Measurements from ENCODE around the gene SENP3. TPM values are rescaled to one million over a fixed set of nuclear protein-coding genes. Genes with fewer than 3 reads are reported as not detected.

SENP3 gene
- total RNA-seq, 1 experiment from 2014 or later = 63.7 TPM

DNA sequence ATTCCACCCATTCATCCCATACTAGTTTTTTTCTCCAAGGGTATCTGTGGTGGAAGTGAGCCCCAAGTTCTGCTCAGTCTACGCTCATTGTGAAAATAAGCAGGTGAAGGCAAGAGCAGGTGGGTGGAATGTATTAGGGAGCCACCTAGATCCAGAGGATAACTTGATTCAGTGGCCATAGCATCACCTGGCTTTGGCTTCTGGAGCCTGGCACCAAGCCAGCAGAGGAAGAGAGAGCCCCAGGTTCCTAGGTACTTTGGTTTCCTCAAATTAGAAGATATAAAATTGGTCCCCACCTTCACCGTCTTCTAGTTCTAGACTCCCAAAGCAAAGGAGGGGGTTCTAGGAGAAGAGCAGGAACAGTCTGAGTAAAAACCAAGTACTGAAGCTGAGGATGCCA, 48.9 kb downstream of the SENP3 start:
- peaks cover 14% of the 10 kb centered on the region for H3K4me1 ChIP-seq (ENCODE audit: control insufficient read depth, insufficient read depth, low read length)
- BruUV-seq (replicated peaks) = no TSS peak
- H3K9me3 ChIP-seq (ENCODE audit: control insufficient read depth, insufficient read depth, low read depth, low read length) = no peaks in the 10 kb centered on the region
- H3K27ac ChIP-seq (ENCODE audit: low read length) = no peak overlapping the region
- intact Hi-C loops (cut with micrococcal nuclease; ENCODE audit: unreplicated experiment) (no loop called here), in situ Hi-C loops (cut with HindIII; ENCODE audit: low pct_unique_long_range_greater_than_20kb, low sequenced_read_pairs) (no loop called here)
- no peak for TF ChIP-seq POLR2AphosphoS5 (IDR thresholded peaks at IDR 0.05; ENCODE audit: low read depth, low read length)
- TF ChIP-seq, protein P1, sequence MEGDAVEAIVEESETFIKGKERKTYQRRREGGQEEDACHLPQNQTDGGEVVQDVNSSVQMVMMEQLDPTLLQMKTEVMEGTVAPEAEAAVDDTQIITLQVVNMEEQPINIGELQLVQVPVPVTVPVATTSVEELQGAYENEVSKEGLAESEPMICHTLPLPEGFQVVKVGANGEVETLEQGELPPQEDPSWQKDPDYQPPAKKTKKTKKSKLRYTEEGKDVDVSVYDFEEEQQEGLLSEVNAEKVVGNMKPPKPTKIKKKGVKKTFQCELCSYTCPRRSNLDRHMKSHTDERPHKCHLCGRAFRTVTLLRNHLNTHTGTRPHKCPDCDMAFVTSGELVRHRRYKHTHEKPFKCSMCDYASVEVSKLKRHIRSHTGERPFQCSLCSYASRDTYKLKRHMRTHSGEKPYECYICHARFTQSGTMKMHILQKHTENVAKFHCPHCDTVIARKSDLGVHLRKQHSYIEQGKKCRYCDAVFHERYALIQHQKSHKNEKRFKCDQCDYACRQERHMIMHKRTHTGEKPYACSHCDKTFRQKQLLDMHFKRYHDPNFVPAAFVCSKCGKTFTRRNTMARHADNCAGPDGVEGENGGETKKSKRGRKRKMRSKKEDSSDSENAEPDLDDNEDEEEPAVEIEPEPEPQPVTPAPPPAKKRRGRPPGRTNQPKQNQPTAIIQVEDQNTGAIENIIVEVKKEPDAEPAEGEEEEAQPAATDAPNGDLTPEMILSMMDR (IDR thresholded peaks at IDR 0.05) = no peak
- TF ChIP-seq, protein P2, sequence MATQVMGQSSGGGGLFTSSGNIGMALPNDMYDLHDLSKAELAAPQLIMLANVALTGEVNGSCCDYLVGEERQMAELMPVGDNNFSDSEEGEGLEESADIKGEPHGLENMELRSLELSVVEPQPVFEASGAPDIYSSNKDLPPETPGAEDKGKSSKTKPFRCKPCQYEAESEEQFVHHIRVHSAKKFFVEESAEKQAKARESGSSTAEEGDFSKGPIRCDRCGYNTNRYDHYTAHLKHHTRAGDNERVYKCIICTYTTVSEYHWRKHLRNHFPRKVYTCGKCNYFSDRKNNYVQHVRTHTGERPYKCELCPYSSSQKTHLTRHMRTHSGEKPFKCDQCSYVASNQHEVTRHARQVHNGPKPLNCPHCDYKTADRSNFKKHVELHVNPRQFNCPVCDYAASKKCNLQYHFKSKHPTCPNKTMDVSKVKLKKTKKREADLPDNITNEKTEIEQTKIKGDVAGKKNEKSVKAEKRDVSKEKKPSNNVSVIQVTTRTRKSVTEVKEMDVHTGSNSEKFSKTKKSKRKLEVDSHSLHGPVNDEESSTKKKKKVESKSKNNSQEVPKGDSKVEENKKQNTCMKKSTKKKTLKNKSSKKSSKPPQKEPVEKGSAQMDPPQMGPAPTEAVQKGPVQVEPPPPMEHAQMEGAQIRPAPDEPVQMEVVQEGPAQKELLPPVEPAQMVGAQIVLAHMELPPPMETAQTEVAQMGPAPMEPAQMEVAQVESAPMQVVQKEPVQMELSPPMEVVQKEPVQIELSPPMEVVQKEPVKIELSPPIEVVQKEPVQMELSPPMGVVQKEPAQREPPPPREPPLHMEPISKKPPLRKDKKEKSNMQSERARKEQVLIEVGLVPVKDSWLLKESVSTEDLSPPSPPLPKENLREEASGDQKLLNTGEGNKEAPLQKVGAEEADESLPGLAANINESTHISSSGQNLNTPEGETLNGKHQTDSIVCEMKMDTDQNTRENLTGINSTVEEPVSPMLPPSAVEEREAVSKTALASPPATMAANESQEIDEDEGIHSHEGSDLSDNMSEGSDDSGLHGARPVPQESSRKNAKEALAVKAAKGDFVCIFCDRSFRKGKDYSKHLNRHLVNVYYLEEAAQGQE (IDR thresholded peaks at IDR 0.05; ENCODE audit: insufficient read depth in 1 of 2, low read depth in 2 of 2, low read length in 1 of 2) = no peak
- TF ChIP-seq TCF7L2 (IDR thresholded peaks at IDR 0.05; ENCODE audit: low read depth, low read length) = no peak
- TF ChIP-seq SIN3A (IDR thresholded peaks at IDR 0.05; ENCODE audit: borderline replicate concordance, insufficient read depth, low read depth, low read length) = no peak
- ChIA-PET POLR2A (no interaction called here), CTCF (no interaction called here)
- H3K27me3 ChIP-seq (ENCODE audit: control insufficient read depth, insufficient read depth, low read length) = no peaks in the 10 kb centered on the region
- ATAC-seq (no peak), DNase-seq (ENCODE audit: low read depth, low spot score) (no peak)
- H3K4me3 ChIP-seq (ENCODE audit: low read depth in 2 of 2, low read length in 2 of 2) = no peak overlapping the region
- H3K36me3 ChIP-seq (ENCODE audit: control insufficient read depth, insufficient read depth, low read length) = peaks cover 8% of the 10 kb centered on the region

DNA sequence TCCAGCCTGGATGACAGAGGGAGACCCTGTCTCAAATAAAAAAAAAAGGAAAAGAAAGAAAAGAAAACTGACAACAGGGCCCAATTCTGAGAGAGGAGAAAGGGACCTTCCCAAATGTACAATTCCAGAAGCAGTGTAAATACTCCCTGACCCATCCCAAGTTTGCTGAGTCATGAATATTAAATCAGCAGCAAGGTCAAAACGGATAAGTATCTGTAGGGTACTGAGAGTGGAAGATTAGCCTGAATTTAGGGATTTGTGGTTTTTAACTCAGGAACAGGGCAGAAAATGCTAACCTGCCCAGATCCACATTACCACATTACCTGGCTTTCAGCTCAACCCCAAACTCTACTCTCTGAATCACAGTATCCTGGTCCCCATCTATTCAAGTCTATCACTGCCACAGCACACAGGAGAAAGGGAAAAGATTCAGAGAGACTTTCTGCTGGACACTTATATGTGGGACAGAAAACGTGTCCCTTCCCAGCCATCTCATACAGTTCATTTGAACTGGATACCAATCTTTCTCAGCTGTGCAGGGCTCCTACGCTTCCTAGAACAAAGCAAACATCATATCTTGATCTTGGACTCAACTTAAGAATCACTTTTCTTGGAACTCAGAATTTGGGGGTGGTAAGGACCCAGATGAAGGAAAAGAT, 50.0 kb downstream of the SENP3 start:
- H3K4me3 ChIP-seq (ENCODE audit: low read depth in 2 of 2, low read length in 2 of 2) = no peak overlapping the region
- POLR2A ChIA-PET = no interaction called here
- H3K27me3 ChIP-seq (ENCODE audit: control insufficient read depth, insufficient read depth, low read length) = no peaks in the 10 kb centered on the region
- peaks cover 3% of the 10 kb centered on the region; the same call in 1 of the 2 replicates for H3K36me3 ChIP-seq (ENCODE audit: control insufficient read depth, insufficient read depth, low read length)
- H3K4me1 ChIP-seq (ENCODE audit: control insufficient read depth, insufficient read depth, low read length) = peaks cover 14% of the 10 kb centered on the region
- DNase-seq (ENCODE audit: low read depth, low spot score) = no peak
- CTCF ChIA-PET = no interaction called here
- TF ChIP-seq, protein P1 (IDR thresholded peaks at IDR 0.05) = no peak
- TF ChIP-seq TCF7L2 (IDR thresholded peaks at IDR 0.05; ENCODE audit: low read depth, low read length) = no peak
- no peak for TF ChIP-seq POLR2AphosphoS5 (IDR thresholded peaks at IDR 0.05; ENCODE audit: low read depth, low read length)
- TF ChIP-seq SIN3A (IDR thresholded peaks at IDR 0.05; ENCODE audit: borderline replicate concordance, insufficient read depth, low read depth, low read length) = no peak
- TF ChIP-seq, protein P2 (IDR thresholded peaks at IDR 0.05; ENCODE audit: insufficient read depth in 1 of 2, low read depth in 2 of 2, low read length in 1 of 2) = no peak
- 0 out of 2 replicates have a peak overlapping the region, but pooled peaks have one; percentile 18 for H3K27ac ChIP-seq (ENCODE audit: low read length)
- no peak for ATAC-seq
- in situ Hi-C loops (cut with HindIII; ENCODE audit: low pct_unique_long_range_greater_than_20kb, low sequenced_read_pairs) (no loop called here), intact Hi-C loops (cut with micrococcal nuclease; ENCODE audit: unreplicated experiment) (no loop called here)
- no TSS peak for BruUV-seq (replicated peaks)
- H3K9me3 ChIP-seq (ENCODE audit: control insufficient read depth, insufficient read depth, low read depth, low read length) = no peaks in the 10 kb centered on the region

Data from Panc1 (cell line).